Stomach (tissue), 4 donors: ENCODE data around the gene BUD13.

Experiments used
- CTCF ChIP-seq, 7 experiments: fragments of 450-650 bp in 4 of 7; fragments of 200-600 bp in 3 of 7; sonication (generic) in 3 of 7; IDR thresholded peaks; one replicate each; pipeline ENCODE4 v1.5.1; 2016 to 2019; ENCODE audit warnings: antibody characterized with exemption in 7 of 7, control low read depth in 2 of 7, mild to moderate bottlenecking in 1 of 7
- EP300 ChIP-seq: sonication (generic); formaldehyde crosslinking; IDR thresholded peaks from one replicate; pipeline ENCODE4 v1.6.1; 2017; ENCODE audit warnings: antibody characterized with exemption
- POLR2A ChIP-seq, 4 donors: fragments of 450-650 bp; IDR thresholded peaks; one replicate each; pipeline ENCODE4 v1.6.1; 2016; ENCODE audit warnings: antibody characterized with exemption in 4 of 4, control low read depth in 2 of 4, mild to moderate bottlenecking in 1 of 4, moderate library complexity in 1 of 4

GRCh38 chr11:116731821-116732220 lies 41.0 kb downstream of the BUD13 start:
- TF ChIP-seq CTCF (IDR thresholded peaks at IDR 0.05) (no peak), EP300 (no peak), POLR2A (IDR thresholded peaks at IDR 0.05) (no peak)
